HG03064 (cell line): ENCODE measurements around the gene MRFAP1L1.
"Not testable (repeated sequence)": the region's sequence is repeated elsewhere in the genome, so short reads cannot be mapped to it uniquely, and the experiment has no call there.

ENCODE experiments used
- ATAC-seq: cut with Tn5 transposase; IDR thresholded peaks from one replicate; pipeline ENCODE4 v1.9.1; 2021; ENCODE audit warnings: low read depth; ENCODE audit not compliant: unreplicated experiment

MRFAP1L1 gene

DNA sequence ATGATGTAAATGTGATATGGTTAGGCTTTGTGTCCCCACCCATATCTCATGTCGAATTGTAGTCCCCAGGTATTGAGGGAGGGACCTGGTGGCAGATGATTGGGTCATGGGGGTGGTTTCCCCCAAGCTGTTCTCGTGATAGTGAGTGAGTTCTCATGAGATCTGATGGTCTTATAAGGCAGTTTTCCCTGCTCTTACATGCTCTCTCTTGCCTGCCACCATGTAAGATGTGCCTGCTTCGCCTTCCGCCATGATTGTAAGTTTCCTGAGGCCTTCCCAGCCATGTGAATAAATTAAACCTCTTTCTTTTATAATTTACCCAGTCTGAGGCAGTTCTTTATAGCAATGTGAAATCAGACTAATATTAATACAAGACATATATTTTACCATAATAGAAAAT is 30.3 kb upstream of the MRFAP1L1 start:
- no peak for ATAC-seq

DNA sequence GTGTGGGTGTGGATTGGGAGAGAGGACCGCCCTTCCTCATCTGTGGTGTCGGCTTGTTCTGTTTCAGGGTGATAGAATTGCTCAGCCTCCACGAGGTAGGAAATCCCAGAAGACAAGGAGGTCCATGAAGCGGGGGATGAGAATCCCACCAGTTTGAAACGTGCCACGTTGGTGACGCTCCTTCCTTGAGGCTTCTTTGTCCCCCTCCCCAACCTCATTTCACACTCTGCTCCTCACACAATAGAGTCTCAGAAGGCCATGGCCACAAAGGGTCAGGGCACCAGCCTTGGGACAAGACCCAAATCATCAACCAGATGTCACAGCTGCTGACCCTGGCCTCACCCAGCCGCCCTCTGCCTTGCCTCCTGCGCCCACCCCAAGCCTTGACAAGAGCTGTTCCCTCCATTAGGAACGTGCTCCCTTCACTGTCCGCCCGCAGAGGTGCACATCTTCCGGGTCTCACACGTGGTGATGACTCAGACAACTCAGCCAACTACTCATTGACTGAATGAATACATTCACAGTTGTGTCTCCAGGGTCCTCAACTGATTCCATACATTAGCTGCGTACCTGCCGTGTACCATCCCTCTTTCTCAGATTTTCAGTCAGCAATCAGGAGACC is 24.6 kb upstream of the MRFAP1L1 start:
- ATAC-seq = no peak

GRCh38 chr4:6733358-6734164 is 23.9 kb upstream of the MRFAP1L1 start:
- no peak for ATAC-seq

DNA sequence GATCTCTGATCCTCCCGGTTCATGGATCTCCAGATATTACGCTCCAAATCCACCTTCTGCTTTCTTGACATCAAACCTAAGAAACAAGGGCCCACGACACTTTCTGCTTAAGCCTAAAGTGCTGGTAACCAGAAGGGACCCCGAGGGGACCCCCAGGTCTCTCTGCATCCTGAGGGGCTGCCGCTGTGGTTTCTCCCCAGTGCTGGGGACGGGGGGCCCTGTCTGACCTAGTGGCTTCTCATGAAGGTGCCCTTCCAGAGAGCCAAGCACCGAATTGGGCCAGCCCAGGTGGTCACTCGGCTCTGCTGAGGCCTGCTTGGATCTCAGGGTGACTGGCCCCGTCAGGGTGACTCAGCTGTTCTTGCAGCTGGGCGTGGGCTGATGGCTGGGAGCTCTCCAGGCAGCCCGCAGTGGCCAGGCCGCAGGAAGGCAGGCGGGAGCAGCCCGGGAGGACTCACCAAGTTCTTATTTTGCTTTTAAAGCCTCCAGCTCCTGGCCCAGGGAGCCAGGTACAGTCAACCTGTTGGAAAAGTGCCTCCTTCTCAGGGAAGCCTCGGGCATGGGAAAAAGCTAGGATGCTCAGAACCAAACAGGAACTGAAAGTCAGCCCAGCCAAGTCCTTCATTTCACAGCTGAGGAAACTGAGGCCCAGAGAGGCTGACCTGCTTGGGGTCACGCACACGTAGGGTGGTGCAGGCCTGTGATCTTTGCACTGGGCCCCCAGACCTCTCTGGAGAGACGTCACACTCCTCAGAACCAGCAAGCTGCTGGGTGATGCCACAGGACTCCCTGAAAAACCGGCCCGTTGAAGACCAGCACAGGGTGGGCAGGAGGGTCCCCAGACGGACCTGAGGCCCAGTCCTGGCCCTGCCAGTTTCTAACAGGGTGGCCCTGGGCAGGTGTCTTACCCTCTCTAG is 23.0 kb upstream of the MRFAP1L1 start:
- no peak for ATAC-seq

GRCh38 chr4:6731780-6732179 is 22.1 kb upstream of the MRFAP1L1 start:
- ATAC-seq = no peak

- no peak for ATAC-seq
Measured at GRCh38 chr4:6731318-6731675, 21.6 kb upstream of the MRFAP1L1 start.

- no peak for ATAC-seq
Measured at GRCh38 chr4:6730603-6731317, 21.1 kb upstream of the MRFAP1L1 start.

DNA sequence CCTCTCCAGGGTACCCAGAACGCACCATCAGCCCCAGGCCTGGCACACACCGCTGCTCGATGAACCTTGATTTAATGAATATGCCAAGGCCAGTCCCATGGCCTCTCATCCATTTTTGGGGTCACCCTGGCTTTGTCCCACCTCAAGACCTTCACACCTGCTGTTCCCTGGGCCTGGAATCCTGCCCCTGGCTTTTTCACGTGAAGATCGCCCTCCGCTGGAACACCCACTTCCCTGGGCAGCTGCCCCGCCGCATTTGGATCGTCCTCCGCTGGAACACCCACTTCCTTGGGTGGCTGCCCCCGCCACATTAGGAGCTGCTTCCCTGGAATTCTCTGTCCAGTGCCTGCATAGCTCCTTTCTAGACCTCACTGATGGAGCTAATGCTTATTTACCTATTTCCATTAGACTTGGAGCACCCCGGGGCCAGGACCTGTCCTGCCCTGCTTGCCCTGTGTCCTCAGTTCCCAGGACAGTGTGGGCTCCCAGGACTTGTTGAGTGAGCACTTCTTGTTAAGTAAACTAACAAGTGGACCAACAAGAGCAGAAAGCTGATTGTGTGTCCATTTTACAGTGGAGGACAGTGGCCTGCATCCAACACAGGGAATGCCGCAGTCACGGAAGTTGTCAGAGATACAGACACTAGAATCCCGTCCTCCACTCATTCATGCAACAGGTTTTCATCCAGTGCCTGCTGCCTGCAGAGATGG is 18.8 kb upstream of the MRFAP1L1 start:
- no peak for ATAC-seq

DNA sequence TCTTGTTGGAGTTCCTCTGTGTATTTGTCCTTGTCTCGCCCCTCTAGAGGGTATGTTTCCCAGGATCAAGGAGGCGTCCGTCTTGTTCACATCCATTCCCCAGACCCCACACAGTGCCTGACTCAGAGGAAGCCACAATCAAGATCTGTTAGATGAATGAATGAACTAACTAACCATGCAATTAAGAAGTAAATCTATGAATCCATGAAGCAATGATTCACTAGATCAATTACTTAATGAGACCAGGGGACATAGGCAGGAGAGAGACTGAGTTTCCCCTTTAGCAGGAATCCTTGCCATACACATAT is 18.2 kb upstream of the MRFAP1L1 start:
- no peak for ATAC-seq

DNA sequence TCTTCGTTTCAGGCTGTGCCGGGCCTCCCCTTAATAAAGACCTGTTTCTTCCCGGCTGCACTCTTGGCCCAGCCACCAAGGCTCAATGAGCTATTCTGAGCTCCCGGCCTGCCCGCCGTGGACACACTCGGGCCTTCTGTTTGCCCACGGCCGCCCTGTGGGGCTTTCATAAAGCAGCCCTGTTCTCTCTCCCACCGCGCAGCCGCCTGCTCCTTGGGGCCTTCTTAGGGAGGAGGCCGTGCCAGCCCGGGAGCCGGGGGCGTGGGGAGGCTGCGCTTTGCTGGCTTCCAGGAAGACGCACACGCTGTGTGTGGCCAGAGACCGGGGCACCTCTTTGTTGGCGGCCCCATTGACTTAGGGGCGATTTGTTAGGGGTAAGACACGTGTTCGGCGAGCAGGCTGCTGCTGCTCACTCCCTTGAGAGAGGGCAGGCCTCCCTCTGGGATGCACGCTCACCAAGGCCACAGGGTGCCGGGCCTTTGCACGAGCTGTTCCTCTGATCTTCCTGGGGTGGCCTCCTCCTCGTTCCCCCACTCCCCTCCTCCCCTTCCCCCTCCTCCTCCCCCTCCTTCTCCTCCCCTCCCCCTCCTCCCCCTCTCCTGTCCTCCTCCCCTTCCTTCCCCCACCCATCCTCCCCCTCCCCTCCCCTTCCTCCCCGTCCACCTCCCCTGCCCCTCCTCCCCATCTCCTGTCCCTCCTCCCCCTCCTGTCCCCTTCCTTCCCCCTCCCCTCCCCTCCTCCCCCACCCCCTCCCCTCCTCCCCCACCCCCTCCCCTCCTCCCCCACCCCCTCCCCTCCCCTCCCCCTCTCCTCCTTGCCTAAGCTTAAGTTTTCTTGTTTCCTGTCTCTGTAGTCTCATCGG is 17.6 kb upstream of the MRFAP1L1 start:
- ATAC-seq = no peak

- not testable (repeated sequence) for ATAC-seq
Measured at GRCh38 chr4:6725427-6725961, 15.8 kb upstream of the MRFAP1L1 start.

DNA sequence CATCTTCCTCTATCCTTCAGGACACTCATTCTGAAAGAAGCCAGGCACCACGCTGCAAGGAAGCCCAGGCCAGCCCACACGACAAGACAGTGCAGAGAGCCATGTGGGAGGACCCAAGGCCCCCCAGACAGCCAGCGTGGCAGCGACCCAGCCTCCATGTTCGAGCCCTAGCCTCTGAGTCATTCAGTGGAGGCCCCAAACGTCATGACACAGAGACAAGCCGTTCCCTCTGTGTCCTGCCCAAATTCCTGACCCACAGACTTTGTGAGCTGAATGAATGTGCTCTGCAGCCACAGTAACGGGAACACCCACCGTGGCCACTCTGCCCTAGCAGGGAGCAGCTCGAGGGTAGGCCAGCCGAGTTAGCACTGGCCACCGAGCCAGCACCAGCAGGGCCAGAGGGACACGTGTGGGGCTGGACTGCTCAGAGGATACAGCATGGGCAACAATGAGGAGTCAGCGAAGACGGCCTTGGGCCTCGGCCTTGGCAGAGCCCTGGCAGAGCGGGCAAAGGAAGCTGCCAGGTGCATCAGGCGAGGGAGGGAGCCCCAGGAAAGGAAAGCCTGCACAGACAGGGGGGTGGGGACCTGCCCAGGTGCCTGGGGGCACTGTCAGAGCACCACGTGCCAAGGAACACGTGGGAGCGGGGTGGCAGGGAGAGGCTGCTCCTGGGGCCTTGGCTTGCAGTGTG is 14.9 kb upstream of the MRFAP1L1 start:
- ATAC-seq = no peak

DNA sequence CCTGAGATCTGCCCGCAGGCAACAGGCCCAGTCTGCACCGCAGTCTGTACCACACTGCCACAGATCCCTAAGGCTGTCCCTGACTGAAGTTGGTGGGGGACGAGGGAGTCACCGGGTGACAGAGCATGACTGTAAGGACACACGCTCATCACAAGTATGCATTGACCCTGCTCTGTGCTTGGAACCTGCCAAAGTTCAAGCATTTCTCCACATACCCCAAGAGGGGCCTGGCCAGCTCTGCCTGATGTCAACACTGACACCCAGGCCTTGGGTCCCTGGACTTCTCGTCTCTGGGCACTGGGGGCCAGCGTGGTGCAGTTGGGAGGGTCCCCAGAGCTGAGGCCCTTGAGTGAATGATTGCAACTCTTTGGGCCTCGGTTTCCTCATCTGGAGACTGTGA is 14.2 kb upstream of the MRFAP1L1 start:
- no peak for ATAC-seq

GRCh38 chr4:6722891-6723290 is 13.2 kb upstream of the MRFAP1L1 start:
- no peak for ATAC-seq

- no peak for ATAC-seq
Measured at GRCh38 chr4:6721121-6721520, 11.5 kb upstream of the MRFAP1L1 start.

DNA sequence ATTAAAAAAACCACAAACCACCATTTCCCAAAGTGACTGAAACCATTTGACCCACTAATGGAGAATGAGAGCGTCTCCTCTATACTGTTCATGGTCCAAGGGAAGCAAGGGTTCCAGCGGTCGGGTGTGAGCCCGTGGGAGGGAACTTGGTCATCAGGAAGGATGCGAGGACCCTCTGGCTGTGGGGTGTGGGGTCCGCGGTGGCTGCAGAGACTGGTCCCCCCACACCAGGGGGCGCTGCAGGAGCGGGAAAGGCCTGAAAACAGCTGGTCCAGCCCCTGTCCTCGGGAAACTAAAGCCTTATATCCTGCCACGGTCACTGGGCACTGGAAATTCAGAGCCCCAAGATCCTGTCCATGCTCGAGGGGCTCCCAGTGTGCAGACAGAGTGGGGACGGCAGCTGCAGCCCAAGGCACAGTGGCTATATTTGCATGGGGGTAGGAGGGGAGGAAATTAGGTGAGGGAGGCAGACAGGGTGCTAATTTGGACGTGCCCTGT is 10.6 kb upstream of the MRFAP1L1 start:
- no peak for ATAC-seq

DNA sequence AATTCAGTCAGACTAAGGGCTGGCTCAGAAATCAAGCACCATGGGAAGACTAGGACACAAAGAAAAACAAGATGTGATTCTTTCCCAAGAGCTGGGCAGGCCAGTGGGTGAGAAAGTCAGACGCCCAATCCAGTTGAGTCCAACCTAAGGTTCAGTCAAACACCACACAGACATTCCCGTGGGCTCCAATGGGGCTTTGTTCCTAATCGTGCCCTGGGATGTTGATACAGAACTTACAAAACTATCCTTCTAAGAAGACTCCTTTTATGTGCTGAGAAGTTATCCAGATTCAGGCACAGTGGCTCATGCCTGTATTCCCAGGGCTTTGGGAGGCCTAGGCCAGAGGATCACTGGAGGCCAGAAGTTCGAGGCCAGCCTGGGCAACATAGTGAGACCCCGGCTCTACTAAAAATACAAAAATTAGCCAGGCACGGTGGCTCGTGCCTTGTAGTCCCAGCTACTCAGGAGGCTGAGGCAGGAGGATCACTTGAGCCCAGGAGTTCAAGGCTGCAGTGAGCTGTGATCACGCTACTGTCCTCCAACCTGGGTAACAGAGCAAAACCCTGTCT is 10.0 kb upstream of the MRFAP1L1 start:
- ATAC-seq = no peak
